Smooth muscle cell (in vitro differentiated cells): Measurements from ENCODE around the gene AP4E1. TPM values are rescaled to one million over a fixed set of nuclear protein-coding genes. Genes with fewer than 3 reads are reported as not detected.

Experiments
- DNase-seq: peaks from one replicate; lab custom pipeline; 2025; ENCODE audit not compliant: unreplicated experiment; lab: John Stamatoyannopoulos, UW
- H2AFZ ChIP-seq: fragments of 200-600 bp; sonication (generic); 2 replicates; pipeline ENCODE4 v1.6.0; 2016; ENCODE audit warnings: antibody characterized with exemption, low read depth, mild to moderate bottlenecking
- H3F3A ChIP-seq: fragments of 200-600 bp; sonication (generic); 2 replicates; pipeline ENCODE4 v1.6.0; 2017; ENCODE audit warnings: antibody characterized with exemption, low read depth
- H3K27ac ChIP-seq: fragments of 200-600 bp; sonication (generic); 2 replicates; pipeline ENCODE4 v1.5.1; 2016; ENCODE audit warnings: low read depth, mild to moderate bottlenecking
- H3K27me3 ChIP-seq: fragments of 200-600 bp; sonication (generic); 2 replicates; pipeline ENCODE4 v1.6.1; 2016; ENCODE audit warnings: low read depth, mild to moderate bottlenecking
- H3K36me3 ChIP-seq: fragments of 200-600 bp; sonication (generic); 2 replicates; pipeline ENCODE4 v1.5.1; 2016; ENCODE audit warnings: low read depth
- H3K4me1 ChIP-seq: fragments of 200-600 bp; sonication (generic); 2 replicates; pipeline ENCODE4 v1.5.1; 2016; ENCODE audit warnings: low read depth
- H3K4me2 ChIP-seq: fragments of 200-600 bp; sonication (generic); 2 replicates; pipeline ENCODE4 v1.6.0; 2016; ENCODE audit warnings: mild to moderate bottlenecking
- H3K4me3 ChIP-seq: fragments of 200-600 bp; sonication (generic); 2 replicates; pipeline ENCODE4 v1.5.1; 2016; ENCODE audit warnings: mild to moderate bottlenecking
- H3K79me2 ChIP-seq: fragments of 200-600 bp; sonication (generic); 2 replicates; pipeline ENCODE4 v1.6.0; 2016; ENCODE audit warnings: low read depth, mild to moderate bottlenecking
- H3K9ac ChIP-seq: fragments of 200-600 bp; sonication (generic); 2 replicates; pipeline ENCODE4 v1.6.0; 2016; ENCODE audit warnings: low read depth
- H3K9me3 ChIP-seq: fragments of 200-600 bp; sonication (generic); replicated peaks from 2 replicates; pipeline ENCODE4 v1.5.1; 2016; ENCODE audit warnings: low read depth
- H4K20me1 ChIP-seq: fragments of 200-600 bp; sonication (generic); 2 replicates; pipeline ENCODE4 v1.6.0; 2016; ENCODE audit warnings: low read depth
- WGBS: methylation state at CpG from one replicate; pipeline ENCODE4 v1.1.7; 2016; ENCODE audit warnings: low lambda C conversion rate; 5-methylcytosine and 5-hydroxymethylcytosine counted together
- polyA plus RNA-seq: library from polyadenylated mRNA; unstranded; fragments of >200 nt; fragmentation: Nextera tagmentation; extraction: Ambion mirVana; gene quantifications from 2 replicates; pipeline ENCODE4 v1.2.1, GENCODE V29; 2016
- total RNA-seq: library from RNA; depleted of rRNA; stranded (reverse); fragments of >200 nt; gene quantifications from 2 replicates; pipeline ENCODE4 v1.2.3, GENCODE V29; 2014
- TF ChIP-seq, protein P1 (sequence below): fragments of 200-600 bp; sonication (generic); IDR thresholded peaks from 2 replicates; pipeline ENCODE4 v1.5.1; 2017; ENCODE audit warnings: borderline replicate concordance, mild to moderate bottlenecking, antibody characterized with exemption; ENCODE audit not compliant: insufficient read depth, poor library complexity, severe bottlenecking

Gene AP4E1
- total and polyA plus RNA-seq, 2 experiments from 2014 or later = 2.3 to 8.2 TPM

DNA sequence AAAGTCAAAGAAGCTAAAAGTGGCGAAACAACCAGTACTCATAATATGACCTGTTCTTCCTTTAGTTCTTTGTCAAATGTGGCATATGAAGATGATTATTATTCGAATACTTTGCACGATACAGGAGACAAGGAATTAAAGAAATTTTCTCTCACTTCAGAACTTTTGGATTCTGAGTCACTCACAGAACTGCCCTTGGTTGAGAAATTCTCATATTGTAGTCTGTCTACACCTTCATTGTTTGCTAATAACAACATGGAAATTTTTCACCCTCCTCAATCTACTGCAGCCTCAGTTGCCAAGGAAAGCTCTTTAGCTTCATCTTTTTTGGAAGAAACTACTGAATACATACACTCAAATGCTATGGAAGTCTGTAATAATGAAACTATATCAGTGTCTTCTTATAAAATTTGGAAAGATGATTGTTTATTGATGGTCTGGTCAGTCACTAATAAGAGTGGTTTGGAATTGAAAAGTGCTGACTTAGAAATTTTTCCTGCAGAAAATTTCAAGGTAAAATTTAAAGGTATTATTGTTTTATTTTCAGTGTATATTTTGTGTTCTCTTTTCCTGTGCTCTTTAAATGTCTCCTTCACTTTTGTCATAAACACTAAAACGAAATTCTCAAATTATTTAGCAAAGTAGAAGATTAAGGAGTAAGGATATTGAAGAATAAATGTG is 89.0 kb downstream of the AP4E1 start:
- no peaks in the 10 kb centered on the region for H3K4me1 ChIP-seq
- no peaks in the 10 kb centered on the region for H3K36me3 ChIP-seq
- no peak for DNase-seq
- no peak overlapping the region for H3K4me3 ChIP-seq
- H4K20me1 ChIP-seq = no peaks in the 10 kb centered on the region
- H3K9me3 ChIP-seq = no peaks in the 10 kb centered on the region
- H3F3A ChIP-seq = no peaks in the 10 kb centered on the region
- no peak overlapping the region for H2AFZ ChIP-seq
- 94% methylated on average over 4 of the region's 4 CpGs for WGBS
- H3K27me3 ChIP-seq = no peaks in the 10 kb centered on the region
- no peak overlapping the region for H3K9ac ChIP-seq
- no peaks in the 10 kb centered on the region for H3K79me2 ChIP-seq
- no peak overlapping the region for H3K4me2 ChIP-seq
- TF ChIP-seq, protein P1, sequence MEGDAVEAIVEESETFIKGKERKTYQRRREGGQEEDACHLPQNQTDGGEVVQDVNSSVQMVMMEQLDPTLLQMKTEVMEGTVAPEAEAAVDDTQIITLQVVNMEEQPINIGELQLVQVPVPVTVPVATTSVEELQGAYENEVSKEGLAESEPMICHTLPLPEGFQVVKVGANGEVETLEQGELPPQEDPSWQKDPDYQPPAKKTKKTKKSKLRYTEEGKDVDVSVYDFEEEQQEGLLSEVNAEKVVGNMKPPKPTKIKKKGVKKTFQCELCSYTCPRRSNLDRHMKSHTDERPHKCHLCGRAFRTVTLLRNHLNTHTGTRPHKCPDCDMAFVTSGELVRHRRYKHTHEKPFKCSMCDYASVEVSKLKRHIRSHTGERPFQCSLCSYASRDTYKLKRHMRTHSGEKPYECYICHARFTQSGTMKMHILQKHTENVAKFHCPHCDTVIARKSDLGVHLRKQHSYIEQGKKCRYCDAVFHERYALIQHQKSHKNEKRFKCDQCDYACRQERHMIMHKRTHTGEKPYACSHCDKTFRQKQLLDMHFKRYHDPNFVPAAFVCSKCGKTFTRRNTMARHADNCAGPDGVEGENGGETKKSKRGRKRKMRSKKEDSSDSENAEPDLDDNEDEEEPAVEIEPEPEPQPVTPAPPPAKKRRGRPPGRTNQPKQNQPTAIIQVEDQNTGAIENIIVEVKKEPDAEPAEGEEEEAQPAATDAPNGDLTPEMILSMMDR = no peak
- peak overlapping the region; percentile 70 for H3K27ac ChIP-seq

DNA sequence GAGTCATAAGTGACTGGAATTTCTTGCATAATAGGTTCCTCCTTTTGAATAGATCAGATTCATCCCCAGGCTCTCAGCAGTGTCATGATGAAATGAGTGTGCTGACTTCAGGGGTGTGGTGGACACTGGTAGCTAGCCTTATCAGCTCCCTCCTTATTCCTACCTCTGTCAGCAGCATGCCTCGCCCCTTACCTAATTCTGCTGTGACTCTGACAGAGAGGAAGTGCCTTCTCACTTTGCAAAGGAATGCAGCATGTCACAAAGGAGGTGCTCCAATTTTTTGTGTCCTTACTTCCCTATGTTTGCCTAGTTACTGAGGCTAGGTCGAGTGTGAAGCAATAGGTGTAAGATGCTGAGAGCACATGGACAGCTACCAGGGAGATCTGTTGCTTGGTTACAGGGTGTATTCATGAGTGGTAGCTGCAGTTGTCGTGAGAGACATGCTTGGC is 95.6 kb downstream of the AP4E1 start:
- no peak overlapping the region for H3K4me3 ChIP-seq
- no peak overlapping the region for H2AFZ ChIP-seq
- 73% methylated on average over 3 of the region's 3 CpGs for WGBS
- no peaks in the 10 kb centered on the region for H3K27me3 ChIP-seq
- H3K4me1 ChIP-seq = no peaks in the 10 kb centered on the region
- DNase-seq = no peak
- H3F3A ChIP-seq = no peaks in the 10 kb centered on the region
- no peak overlapping the region for H3K4me2 ChIP-seq
- no peaks in the 10 kb centered on the region for H3K9me3 ChIP-seq
- no peaks in the 10 kb centered on the region for H3K79me2 ChIP-seq
- peaks cover 4% of the 10 kb centered on the region for H3K36me3 ChIP-seq
- H4K20me1 ChIP-seq = no peaks in the 10 kb centered on the region
- H3K9ac ChIP-seq = no peak overlapping the region
- no peak overlapping the region for H3K27ac ChIP-seq
- TF ChIP-seq, protein P1 = no peak

DNA sequence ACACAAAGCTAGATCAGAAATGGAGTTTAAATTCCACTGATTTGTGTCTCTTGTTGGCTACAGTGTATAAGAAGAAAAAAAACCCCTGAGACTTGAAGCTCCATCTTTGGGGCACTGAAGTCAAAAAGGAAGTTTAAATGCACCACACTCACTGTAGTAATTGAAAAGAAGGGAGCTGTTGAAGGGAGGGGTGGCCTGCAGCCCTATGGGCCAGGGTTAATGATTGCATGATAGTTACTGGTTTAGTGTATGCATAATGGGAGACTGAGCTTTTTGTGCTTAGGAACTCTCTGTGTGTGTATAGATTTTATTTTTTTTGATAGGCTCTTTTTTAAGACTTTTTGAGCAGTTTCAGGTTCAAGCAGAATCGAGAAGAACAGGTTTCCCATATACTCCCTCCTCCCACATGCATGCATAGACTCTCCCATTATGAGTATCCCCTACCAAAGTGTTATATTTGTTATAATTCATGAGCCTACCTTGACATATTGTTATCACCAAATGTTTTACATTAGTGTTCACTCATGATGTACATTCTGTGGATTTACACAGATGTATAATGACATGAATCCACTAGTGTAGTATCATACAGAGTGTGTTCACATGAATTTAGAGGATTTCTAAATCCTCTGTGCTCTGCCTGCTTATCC is 98.0 kb downstream of the AP4E1 start:
- DNase-seq = no peak
- Histone ChIP-seq H3K4me3 (no peak overlapping the region), H4K20me1 (no peaks in the 10 kb centered on the region), H3K27ac (no peak overlapping the region), H3F3A (no peaks in the 10 kb centered on the region), H3K27me3 (no peaks in the 10 kb centered on the region), H3K9me3 (no peaks in the 10 kb centered on the region), H3K4me2 (no peak overlapping the region), H3K4me1 (no peaks in the 10 kb centered on the region), H3K9ac (no peak overlapping the region), H3K79me2 (no peaks in the 10 kb centered on the region), H2AFZ (no peak overlapping the region), H3K36me3 (peaks cover 4% of the 10 kb centered on the region)
- WGBS = 93% methylated on average over 1 of the region's 1 CpG
- TF ChIP-seq, protein P1 = no peak
